K562 (cell line): ENCODE measurements around the gene JUNB. TPM values are rescaled to one million over a fixed set of nuclear protein-coding genes. Genes with fewer than 3 reads are reported as not detected.
A peak's percentile ranks its signal among the peaks of the same experiment; 100 is the strongest.

Experiments
- ARID2 ChIP-seq: fragments of 450-650 bp; IDR thresholded peaks from 2 replicates; pipeline ENCODE4 v1.6.1; 2017; ENCODE audit warnings: antibody characterized with exemption, mild to moderate bottlenecking
- ARID3B ChIP-seq: fragments of 250-450 bp; sonication (Bioruptor Pico); IDR thresholded peaks from 2 replicates; pipeline ENCODE4 v1.4.0; 2020; ENCODE audit warnings: borderline replicate concordance
- E2F4 ChIP-seq: sonication (generic); formaldehyde crosslinking; IDR thresholded peaks from 2 replicates; pipeline ENCODE4 v1.8.0; 2022; ENCODE audit warnings: mild to moderate bottlenecking, low read depth, missing genetic modification reagents
- FOXJ2 ChIP-seq: fragments of 200-800 bp; sonication (Bioruptor generic); IDR thresholded peaks from 2 replicates; pipeline ENCODE4 v1.6.1; 2016; ENCODE audit warnings: missing genetic modification characterization, missing compliant biosample characterization
- HNRNPLL ChIP-seq: fragments of 200-400 bp; formaldehyde crosslinking; IDR thresholded peaks from 2 replicates; pipeline ENCODE4 v1.6.1; 2017; ENCODE audit warnings: low read length, low read depth, mild to moderate bottlenecking; ENCODE audit not compliant: poor library complexity, severe bottlenecking
- JUND ChIP-seq, 2 experiments: IDR thresholded peaks; 2 replicates in 1 of 2; 3 replicates in 1 of 2; pipeline ENCODE4 v1.6.1; 2011; ENCODE audit warnings: borderline replicate concordance in 2 of 2, low read depth in 2 of 2, low read length in 2 of 2, improper control_type of control experiment in 1 of 2, missing biosample characterization in 1 of 2, missing genetic modification characterization in 1 of 2, missing genetic modification reagents in 1 of 2
- RAD51 ChIP-seq: fragments of 450-650 bp; IDR thresholded peaks from 2 replicates; pipeline ENCODE4 v1.7.1; 2016; ENCODE audit warnings: low read depth, mild to moderate bottlenecking, borderline replicate concordance
- REST ChIP-seq, 2 experiments: fragments of 450-650 bp; formaldehyde crosslinking in 1 of 2; IDR thresholded peaks; 2 replicates each; pipeline versions ENCODE4 v1.4.0 to v1.6.1; 2014 to 2020; ENCODE audit warnings: mild to moderate bottlenecking in 2 of 2, borderline replicate concordance in 1 of 2, low read depth in 1 of 2
- RHOXF2B ChIP-seq: fragments of 250-450 bp; sonication (Bioruptor Pico); conservative IDR thresholded peaks from 2 replicates; pipeline ENCODE4 v1.5.1; 2021
- SMARCC2 ChIP-seq: fragments of 450-650 bp; IDR thresholded peaks from 2 replicates; pipeline ENCODE4 v1.6.1; 2017; ENCODE audit warnings: antibody characterized with exemption, moderate library complexity, mild to moderate bottlenecking, low read depth
- THAP12 ChIP-seq: fragments of 250-450 bp; sonication (Bioruptor Pico); IDR thresholded peaks from 2 replicates; pipeline ENCODE4 v1.9.0; 2021; ENCODE audit warnings: mild to moderate bottlenecking, inconsistent platforms
- ZBTB8A ChIP-seq: fragments of 450-650 bp; IDR thresholded peaks from 2 replicates; pipeline ENCODE4 v1.6.1; 2018; ENCODE audit warnings: mild to moderate bottlenecking, moderate library complexity; ENCODE audit not compliant: partially characterized antibody
- polyA plus RNA-seq, 8 experiments: library from polyadenylated mRNA; depleted of rRNA in 4 of 8; stranded (reverse) in 5 of 8; unstranded in 3 of 8; fragments of >200 nt; fragmentation: Nextera tagmentation in 2 of 8; fragmentation: Illumina TruSeq in 1 of 8; extraction: Ambion mirVana in 2 of 8; extraction: Trizol in 1 of 8; gene quantifications; 2 replicates each; pipeline versions ENCODE4 v1.2.1 to v1.2.3, GENCODE V29; 2011 to 2014; ENCODE audit warnings: inconsistent platforms in 1 of 8, missing spikeins in 1 of 8
- total RNA-seq, 7 experiments: library from RNA; depleted of rRNA in 6 of 7; stranded (reverse); fragments of >200 nt in 6 of 7; fragmentation: Illumina TruSeq in 2 of 7; extraction: Trizol in 2 of 7; gene quantifications; 2 replicates each; pipeline versions ENCODE4 v1.2.1 to v1.2.3, GENCODE V29; 2011 to 2021; ENCODE audit warnings: low replicate concordance in 1 of 7

The JUNB gene
- total and polyA plus RNA-seq, 9 of the 15 experiments (the other 6 are each of a cell fraction or from before 2014, with no cell fraction given) = 0.23 to 88.1 (median 13.1) TPM

- TF ChIP-seq ARID3B (no peak), ARID2 (no peak), THAP12 (CRISPR knock-in tag) (no peak), SMARCC2 (no peak), JUND (IDR thresholded peaks at IDR 0.05; ENCODE audit: borderline replicate concordance, low read depth, low read length) (peak; percentile 43; the same call in 1 of the 2 replicates), JUND (tag; IDR thresholded peaks at IDR 0.05; ENCODE audit: borderline replicate concordance, low read depth, low read length) (no peak; the same call in 2 of the 3 replicates), HNRNPLL (no peak), RAD51 (no peak), ZBTB8A (no peak), REST (IDR thresholded peaks at IDR 0.05; ENCODE audit: borderline replicate concordance) (peak; percentile 77), REST (CRISPR knock-in tag; IDR thresholded peaks at IDR 0.05; ENCODE audit: low read depth) (no peak), FOXJ2 (tag) (no peak), E2F4 (CRISPR knock-in tag) (no peak), RHOXF2B (CRISPR knock-in tag) (no peak)
Measured at GRCh38 chr19:12757544-12758274, 33.6 kb upstream of the JUNB start (continued).
